HG03575 (cell line): ENCODE results near the gene TNPO3.
"Not testable (repeated sequence)": the region's sequence is repeated elsewhere in the genome, so short reads cannot be mapped to it uniquely, and the experiment has no call there.

Experiments used
- ATAC-seq: cut with Tn5 transposase; IDR thresholded peaks from one replicate; pipeline ENCODE4 v1.9.1; 2021; ENCODE audit not compliant: unreplicated experiment, insufficient number of reproducible peaks, low FRiP score; ENCODE audit errors: extremely low read depth

Gene TNPO3

DNA sequence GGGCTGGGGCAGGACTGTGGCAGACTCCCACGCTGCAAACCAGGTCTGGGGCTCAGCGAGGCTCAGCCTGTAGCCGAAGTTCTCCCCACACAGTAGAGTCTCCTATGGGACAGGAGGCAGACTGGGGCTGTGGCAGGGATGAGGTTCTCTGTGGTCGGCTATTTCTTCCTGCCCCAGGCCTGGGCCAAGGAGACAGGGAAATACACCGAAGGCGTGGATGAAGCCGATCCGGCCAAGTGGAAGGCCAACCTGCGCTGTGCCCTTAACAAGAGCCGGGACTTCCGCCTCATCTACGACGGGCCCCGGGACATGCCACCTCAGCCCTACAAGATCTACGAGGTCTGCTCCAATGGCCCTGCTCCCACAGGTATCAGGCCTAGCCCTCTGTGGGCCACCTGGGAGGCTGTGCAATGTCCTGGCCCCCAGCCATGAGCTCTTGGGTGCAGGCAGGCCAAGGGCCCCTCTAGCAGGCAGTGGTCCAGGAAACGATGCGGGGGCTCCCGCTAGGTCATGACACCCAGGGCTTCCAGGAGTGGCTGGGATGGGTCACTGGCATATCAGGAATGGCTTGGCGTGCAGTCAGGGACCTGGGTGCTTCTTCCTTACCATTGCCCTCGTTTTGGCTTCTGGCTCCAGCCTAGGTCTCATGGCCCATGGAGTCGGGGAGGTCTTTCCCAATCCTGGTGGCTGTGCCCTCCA, 109.1 kb downstream of the TNPO3 start:
- no peak for ATAC-seq

DNA sequence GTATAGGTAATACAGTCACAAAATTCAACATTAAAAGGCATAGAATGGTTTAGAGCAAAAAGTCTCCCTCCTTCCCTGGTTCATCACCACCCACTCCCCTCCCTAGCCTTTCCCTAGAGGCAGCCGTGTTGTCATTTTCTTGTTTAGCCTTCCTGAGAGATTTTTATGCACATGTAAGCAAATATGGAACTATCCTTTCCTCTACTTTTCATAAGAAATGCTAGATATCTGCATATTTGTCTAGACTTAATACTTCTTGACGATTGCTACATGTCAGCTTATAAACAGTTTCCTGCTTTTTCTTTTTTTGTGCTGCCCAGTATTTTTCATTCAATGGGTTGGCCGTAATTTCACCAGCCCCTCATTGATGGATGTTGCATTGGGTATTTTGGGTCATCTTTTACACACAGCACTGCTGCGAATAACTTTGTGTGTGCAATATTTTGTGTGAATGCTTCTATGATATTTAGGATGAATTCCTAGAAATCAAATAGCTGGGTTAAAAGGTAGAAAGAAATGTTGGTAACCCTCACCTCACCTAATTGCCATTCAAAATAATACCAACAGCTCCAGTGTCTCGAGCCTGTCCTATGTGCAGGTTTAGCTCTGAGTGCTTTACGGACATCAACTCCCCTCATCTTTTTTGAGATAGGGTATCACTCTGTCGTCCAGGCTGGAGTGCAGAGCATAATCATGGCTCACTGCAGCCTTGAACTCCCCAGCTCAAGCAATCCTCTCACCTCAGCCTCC, 110.2 kb downstream of the TNPO3 start:
- no peak for ATAC-seq

DNA sequence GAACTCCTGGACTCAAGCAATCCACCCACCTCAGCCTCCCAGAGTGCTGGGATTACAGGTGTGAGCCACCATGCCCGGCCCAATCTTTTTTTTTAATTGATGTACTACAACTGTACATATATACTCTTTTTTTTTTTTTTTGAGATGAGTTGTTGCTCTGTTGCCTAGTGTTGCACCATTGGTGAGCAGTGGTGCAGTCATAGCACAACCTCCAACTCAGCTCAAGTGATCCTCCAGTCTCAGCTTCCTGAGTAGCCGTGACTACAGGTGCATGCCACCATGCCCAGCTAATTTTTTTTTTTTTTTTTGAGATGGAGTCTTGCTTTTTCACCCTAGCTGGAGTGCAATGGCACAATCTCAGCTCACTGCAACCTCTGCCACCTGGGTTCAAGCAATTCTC, 111.7 kb downstream of the TNPO3 start:
- ATAC-seq: not testable (repeated sequence)

DNA sequence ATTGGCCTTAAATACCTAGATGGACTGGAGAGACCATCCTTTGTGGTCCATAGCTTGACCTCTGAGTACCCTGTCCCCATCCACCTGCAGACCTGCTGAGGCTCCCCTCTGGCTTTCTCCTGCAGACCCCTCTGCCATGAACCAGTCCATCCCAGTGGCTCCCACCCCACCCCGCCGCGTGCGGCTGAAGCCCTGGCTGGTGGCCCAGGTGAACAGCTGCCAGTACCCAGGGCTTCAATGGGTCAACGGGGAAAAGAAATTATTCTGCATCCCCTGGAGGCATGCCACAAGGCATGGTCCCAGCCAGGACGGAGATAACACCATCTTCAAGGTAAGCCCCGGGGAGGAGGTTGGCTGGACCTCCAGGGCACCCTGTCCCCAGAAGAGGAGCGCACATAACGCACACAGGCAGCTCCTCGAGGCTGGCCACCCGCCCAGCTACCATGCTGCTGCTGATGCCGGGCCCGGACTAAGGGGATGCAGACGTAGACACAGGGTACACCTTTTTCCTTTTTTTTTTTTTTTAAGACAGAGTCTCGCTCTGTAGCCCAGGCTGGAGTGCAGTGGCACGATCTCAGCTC, 112.9 kb downstream of the TNPO3 start:
- ATAC-seq: no peak

DNA sequence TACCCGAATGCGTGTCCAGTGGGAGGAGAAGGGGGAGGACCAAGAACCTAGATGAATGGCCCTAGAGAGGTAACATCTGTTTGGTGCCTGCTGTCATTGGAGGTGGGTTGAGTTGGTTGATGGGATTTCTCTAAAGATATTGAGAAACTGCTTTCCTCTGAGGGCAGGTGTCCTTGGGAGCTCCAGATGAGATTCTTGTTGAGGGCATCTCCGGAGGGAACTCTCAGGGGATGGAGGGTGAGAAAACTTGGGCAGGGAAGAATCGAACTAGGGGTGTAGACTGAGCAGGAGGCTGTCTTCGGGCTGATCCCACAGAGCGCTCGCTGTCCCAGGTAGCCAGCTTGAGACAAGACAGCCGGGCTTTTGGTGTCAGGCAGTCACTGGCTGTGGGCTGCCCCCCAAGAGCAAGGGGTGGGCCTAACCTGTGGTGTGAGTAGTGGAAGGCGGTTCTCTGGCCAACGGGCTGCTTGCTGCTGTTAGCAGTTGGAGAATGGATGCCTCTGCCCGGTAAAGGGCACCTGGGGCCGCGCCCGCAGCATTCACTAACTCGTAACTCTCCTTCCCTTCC, 113.5 kb downstream of the TNPO3 start:
- ATAC-seq: no peak

DNA sequence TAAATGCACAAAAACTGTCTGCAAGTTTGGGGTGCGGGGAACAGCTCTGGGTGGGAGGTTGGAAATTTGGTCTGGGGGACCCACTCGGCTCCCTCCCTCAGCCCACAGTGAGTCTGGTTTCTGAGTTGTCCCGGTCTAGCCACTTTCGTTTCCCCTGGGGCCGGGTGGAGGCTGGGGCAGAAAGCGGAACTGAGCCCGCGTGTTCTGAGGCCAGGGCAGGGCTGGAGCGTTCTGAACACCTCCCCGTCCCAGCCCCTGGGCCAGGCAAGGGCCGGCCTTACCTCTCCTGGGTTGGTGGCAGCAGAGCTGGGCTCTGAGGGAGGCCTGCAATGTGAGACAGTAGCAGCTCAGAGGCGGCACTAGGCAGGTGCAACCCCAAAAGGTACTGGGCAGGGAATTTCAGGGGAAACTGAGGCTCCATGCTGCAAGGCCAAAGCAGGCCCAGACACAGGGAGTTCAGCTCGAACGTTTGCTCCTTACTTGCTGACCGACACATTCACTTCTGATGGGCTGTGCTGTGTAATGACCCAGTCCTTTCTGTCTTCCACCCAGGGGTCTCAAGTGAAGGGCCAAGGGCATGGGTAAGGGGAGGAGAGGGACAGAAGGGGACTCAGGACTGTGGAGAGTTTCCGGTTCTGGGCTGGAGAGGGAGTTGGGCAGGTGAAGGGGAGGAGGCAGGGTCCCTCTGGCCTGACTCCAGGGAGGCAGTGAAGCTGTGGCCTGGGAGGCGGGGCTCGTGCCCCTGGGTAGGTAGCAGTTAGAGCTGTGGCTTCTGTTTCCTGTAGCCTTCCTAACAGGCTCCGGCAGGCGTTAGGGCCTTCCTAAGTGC, 114.2 kb downstream of the TNPO3 start:
- ATAC-seq: no peak

DNA sequence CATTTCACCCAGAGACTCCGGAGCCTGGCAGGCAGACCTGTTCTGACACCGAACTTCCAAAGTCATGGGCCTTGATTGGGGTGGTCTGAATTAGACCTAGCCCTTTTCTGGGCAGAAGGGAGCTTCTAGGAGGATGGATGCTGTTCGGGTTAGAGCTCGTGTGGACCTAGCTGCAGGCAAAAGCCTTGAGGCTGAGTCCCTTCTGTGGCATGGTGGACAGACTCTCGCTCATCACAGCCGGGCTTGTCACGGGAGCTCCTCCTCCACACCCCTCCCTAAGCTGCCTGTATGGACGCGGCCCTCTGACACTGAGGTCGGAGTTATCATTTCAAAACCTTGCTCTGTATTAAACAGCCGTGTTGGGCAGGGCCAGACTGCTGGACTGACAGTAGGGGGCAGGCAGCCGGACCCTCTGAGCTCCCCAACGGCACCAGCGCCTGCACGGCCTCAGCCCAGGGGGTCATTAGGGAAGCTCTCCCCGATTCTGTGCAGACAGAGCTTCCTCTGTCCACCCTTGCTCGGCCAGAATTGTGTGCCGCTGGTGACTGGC, 115.0 kb downstream of the TNPO3 start:
- no peak for ATAC-seq

DNA sequence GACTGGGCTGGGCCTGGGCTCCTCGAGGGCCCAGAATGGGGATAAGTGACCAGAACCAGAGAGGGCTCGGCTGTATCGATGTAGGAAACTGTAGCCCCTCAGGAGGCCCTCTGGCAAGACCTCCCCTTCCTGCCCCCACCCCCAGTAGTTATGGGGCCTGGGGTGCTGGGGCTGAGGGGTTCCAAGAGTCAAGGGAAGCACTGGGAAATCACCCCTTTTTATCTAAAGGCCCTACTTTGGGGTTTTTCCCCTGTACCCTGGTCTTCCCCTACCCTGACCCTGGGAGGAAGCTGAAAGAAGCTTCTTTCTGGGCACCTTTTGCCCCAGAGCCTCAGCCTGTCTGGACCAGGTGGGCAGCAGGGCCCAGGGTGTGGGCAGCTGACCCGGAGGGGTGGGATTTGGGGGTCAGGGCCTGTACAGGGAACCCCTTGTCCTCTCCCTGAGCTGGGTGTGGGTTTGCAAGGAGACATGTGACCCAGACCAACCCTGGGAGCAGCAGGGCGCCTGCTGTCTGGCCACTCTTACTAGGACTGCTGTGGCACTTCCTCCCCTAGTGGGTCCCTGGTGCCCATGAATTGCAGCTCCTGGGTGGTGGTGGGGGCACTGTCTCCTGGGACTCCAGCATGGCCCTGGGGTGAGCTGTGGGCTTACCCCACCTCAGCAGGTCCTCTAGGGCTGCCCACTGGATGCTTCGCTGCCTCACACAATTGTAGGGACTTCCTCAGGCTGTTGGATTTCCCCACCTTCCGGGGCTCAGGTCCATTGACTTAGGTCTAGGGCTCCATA, 115.6 kb downstream of the TNPO3 start:
- no peak for ATAC-seq

DNA sequence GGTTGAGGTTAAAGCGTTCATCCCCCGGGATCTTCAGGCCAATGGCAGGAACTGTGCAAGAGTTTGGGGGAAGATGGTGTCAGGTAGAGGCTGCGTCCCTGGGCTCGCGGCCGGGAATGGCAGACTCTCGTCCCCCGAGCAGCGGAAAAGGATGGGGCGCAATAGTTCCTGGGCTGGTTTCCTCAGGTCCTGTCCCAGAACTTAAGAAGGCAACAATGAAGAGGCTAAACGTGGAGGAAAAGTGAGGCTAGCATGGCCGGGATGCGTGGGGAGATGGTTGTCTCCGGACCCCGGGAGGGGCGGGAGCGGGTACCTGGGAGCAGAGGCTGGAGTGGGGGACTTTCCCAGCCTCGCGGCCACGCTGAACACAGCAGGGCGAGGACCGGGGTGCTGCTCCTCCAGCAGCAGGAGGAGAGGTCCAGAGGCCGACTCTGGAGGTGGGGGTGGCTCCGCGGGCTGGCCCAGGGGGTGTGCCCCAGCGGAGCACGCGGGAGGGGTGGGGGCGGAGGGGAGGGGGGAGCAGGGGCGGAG, 116.3 kb downstream of the TNPO3 start:
- no peak for ATAC-seq

DNA sequence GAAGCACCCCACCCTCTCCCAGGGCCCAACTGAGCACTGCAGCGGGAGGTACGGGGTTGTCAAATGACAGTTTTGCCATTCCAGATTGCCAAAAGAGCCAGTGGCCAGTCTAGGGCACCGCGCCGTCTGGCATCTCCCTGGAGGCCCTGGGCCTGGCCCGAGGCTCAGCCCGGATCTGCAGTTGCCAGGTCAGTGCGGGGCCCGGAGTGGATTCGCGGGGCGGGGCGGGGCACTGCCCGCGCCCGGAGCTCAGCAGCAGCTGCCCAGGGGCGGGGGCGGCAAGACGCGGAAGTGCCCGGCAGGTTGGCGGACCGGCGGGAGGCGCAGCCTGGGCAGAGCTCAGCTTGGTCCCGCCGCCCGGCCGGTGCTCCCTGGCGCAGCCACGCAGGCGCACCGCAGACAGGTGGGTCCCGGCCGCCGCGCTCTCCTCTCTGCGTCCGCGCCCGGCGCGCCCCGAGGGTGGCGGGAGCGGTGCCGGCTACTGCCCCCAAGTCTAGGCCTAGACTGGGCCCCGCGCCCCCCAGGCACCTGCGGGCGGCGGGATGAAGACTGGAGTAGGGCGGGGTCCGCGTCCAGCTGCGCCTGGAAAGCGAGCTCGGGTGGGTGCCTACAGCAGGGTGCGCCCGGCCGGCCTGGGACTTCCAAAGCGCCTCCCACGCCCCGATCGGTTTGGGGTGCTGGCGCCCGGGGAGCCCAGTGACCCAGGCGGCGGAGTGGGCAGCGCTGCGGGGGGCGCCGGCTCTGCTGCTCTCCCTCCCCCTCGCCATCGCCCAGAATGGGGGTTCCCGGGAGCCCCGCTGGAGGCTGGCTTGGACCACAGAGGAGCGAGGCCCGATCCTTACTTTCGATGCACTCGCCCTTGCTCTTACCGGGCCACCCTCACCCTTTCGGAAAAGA, 117.0 kb downstream of the TNPO3 start, which contains the start of gene IRF5:
IRF5 (plus strand) TSS at position 281 of the 897 bp plus-strand sequence. CDS start 4,155 bp downstream, outside the sequence.
- ATAC-seq: no peak

DNA sequence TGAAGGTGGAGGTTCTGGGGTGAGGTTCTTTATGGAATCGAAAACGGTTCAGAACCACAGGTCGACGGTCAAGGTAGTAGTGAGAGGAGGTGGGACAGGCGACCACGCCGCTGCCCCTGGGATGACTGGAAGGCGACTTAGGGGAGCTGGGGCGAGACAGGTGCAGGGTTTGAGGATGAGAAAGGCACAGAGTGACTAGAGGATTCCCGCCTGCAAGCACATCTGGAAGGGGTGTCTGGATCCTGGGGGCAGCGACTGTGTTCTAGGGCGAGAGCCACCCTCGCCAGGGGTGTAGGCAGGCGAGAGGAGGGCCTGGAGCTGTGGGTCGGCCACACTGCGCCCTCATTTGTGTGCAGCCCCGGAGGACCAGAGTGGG, 117.7 kb downstream of the TNPO3 start:
- ATAC-seq: no peak

DNA sequence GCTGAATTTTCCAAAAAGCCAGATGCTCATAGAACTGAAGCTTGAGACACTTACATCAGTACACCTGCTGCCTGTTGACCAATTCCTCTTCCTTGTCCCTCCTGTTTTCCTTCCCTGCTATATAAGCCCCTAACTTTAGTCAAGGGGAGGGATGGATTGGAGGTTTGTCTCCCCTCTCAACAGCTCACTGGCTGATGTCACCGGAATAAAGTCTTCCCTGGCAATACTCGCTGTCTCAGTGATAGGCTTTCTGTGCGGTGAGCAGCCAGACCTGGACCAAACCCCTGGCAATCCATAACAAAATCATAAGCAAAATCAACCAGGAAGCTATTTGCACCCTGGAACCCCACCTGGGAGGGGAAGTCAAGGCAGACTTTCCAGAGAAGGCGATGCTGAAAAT, 118.1 kb downstream of the TNPO3 start:
- no peak for ATAC-seq

DNA sequence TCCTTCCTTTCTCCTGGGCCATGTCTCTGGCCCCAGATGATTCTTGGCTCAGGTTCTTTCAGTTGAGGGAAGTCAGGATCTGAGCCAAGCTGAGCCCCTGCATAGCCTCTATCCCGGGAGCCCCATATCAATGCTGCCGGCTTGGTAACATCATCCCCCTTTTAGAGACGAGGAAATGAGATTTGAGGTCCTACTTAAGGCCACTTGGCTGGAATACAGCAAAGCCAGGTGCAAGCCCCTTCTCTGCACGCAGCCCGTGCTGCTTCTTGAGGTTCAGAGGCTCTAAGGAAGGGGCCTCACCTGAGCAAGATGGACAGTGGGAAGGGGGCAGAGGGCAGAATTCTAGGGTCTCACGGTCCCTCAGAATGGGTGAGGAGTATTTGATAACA, 119.6 kb downstream of the TNPO3 start:
- ATAC-seq: no peak

DNA sequence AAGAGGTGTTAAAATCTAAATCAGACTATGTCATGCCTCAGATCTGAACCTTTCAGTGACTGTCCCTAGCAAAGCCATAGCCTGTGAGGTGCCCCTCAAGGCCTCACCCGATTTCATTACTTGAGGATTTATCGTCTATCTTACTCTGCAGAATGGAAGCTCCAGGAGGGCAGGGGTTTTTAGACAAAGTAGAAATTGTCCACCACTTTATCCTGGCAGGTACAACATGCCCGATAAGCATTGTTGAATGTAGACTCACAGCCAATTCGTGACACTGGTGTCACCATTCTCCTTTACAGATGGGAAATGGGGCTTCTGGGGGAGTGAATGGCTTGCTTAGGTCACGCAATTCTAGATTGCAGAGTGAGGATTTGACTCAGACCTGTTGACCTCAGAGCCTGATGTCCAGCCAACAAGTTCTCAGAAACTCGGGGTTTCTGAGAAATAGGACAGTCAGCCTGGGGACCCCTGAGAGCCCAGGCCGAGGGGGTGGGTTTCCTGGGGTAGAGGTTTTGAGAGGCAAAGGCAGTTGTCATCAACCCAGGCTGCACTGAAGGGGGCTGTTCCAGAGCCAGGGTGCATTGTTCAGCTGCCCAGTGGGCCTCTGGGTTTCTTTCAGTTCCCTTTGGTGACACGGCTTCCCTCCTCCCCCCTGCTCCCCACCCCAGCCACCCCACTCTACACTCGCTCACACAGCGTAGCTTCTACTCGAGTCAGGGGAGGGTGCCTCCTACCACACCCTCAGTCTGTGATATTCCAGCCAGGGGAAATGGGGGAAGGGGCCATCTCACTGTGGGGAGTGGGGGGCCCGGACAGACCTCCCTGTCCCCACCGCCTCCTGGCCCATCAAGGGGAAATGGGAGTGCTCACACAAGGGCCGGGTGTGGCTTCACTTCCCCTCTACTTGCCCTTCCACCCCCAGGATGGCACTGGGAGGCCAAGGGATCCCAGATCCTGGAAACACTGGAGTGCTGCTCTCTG, 120.3 kb downstream of the TNPO3 start:
- ATAC-seq: no peak

DNA sequence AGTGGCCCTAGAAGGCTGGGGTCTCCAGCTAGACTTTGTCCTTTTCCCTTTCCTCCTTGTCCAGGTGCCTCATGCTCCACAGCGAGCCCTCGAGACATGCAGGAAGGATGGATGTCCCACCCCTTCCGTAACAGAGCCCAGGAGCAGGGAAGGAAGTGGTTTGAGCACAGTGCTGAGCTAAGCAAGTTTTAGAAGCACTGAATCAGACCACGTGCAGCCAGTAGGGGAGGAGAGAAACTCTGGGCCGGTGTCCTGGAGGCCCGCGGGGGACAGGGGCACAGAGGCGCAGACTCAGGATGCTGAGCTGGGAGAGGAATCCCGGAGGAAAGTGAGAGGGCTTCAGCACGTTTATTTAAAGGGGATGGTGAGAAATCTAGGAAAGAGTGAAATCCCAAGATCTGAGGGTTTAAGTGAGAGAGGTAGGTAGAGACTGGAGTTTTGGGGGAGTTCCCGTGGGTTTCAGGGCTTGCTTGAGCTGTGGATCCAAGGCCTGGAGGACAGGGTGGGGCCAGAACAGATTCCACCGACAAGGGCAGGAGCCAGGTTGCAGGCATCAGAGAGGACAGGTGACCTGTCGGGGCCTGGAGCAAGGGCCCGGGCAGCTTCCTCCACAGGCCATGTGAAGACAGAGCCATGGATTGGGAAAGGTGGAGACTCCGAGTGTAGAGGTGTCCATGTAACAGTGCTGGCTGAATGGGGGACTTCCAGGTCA, 121.6 kb downstream of the TNPO3 start:
- no peak for ATAC-seq
